GM12878 (cell line): ENCODE data around the gene ANKRD44. TPM values are rescaled to one million over a fixed set of nuclear protein-coding genes. Genes with fewer than 3 reads are reported as not detected.

Experiments
- ATF7 ChIP-seq: fragments of 450-650 bp; IDR thresholded peaks from 2 replicates; pipeline ENCODE4 v1.6.1; 2016; ENCODE audit warnings: low read depth, mild to moderate bottlenecking
- E2F8 ChIP-seq: fragments of 450-650 bp; IDR thresholded peaks from 2 replicates; pipeline ENCODE4 v1.6.1; 2018; ENCODE audit warnings: mild to moderate bottlenecking, low read depth, moderate library complexity; ENCODE audit not compliant: partially characterized antibody
- ESRRA ChIP-seq: IDR thresholded peaks from 2 replicates; pipeline ENCODE4 v1.6.1; 2012; ENCODE audit warnings: mild to moderate bottlenecking, low read length, improper control_type of control experiment
- GABPA ChIP-seq: IDR thresholded peaks from 2 replicates; pipeline ENCODE4 v1.6.1; 2014; ENCODE audit warnings: antibody characterized with exemption, low read depth, mild to moderate bottlenecking, inconsistent platforms
- HDAC2 ChIP-seq: fragments of 200-600 bp; sonication (generic); IDR thresholded peaks from 2 replicates; pipeline ENCODE4 v1.6.1; 2017
- HSF1 ChIP-seq: fragments of 150-350 bp; IDR thresholded peaks from 2 replicates; pipeline ENCODE4 v1.6.1; 2014; ENCODE audit warnings: mild to moderate bottlenecking, low read depth, low read length
- KAT2A ChIP-seq: conservative IDR thresholded peaks from 2 replicates; pipeline ENCODE4 v1.6.1; 2011; ENCODE audit warnings: low read depth, low read length; ENCODE audit not compliant: control insufficient read depth
- KDM1A ChIP-seq: fragments of 200-600 bp; sonication (generic); IDR thresholded peaks from 2 replicates; pipeline ENCODE4 v1.6.1; 2016; ENCODE audit warnings: borderline replicate concordance
- MTA3 ChIP-seq: IDR thresholded peaks from 2 replicates; pipeline ENCODE4 v1.6.1; 2012; ENCODE audit warnings: low read length, inconsistent platforms, borderline replicate concordance
- NFIC ChIP-seq: IDR thresholded peaks from 2 replicates; pipeline ENCODE4 v1.6.1; 2012; ENCODE audit warnings: low read depth, mild to moderate bottlenecking, inconsistent platforms, low read length, moderate library complexity
- NFYA ChIP-seq: IDR thresholded peaks from 2 replicates; pipeline ENCODE4 v1.6.1; 2011; ENCODE audit warnings: low read depth, mild to moderate bottlenecking, low read length, improper control_type of control experiment, borderline replicate concordance
- RELA ChIP-seq: fragments of 450-650 bp; IDR thresholded peaks from 2 replicates; pipeline ENCODE4 v1.8.0; 2014; ENCODE audit warnings: borderline replicate concordance; ENCODE audit not compliant: partially characterized antibody
- REST ChIP-seq: IDR thresholded peaks from 2 replicates; pipeline ENCODE4 v1.6.1; 2012; ENCODE audit warnings: mild to moderate bottlenecking, low read depth, low read length
- RFX5 ChIP-seq: IDR thresholded peaks from 2 replicates; pipeline ENCODE4 v1.6.1; 2011; ENCODE audit warnings: low read depth, low read length, improper control_type of control experiment
- STAT1 ChIP-seq: fragments of 450-650 bp; conservative IDR thresholded peaks from 2 replicates; pipeline ENCODE4 v1.6.1; 2014; ENCODE audit warnings: antibody characterized with exemption, mild to moderate bottlenecking
- SUPT20H ChIP-seq: IDR thresholded peaks from 2 replicates; pipeline ENCODE4 v1.6.1; 2011; ENCODE audit warnings: low read depth, mild to moderate bottlenecking, low read length, moderate library complexity, borderline replicate concordance; ENCODE audit not compliant: control insufficient read depth
- WRNIP1 ChIP-seq: IDR thresholded peaks from 2 replicates; pipeline ENCODE4 v1.6.1; 2011; ENCODE audit warnings: low read depth, low read length, improper control_type of control experiment, borderline replicate concordance
- ZNF592 ChIP-seq: fragments of 450-650 bp; IDR thresholded peaks from 2 replicates; pipeline ENCODE4 v1.6.1; 2017; ENCODE audit warnings: mild to moderate bottlenecking, moderate library complexity
- polyA plus RNA-seq, 11 experiments: library from polyadenylated mRNA; depleted of rRNA in 4 of 11; unstranded in 6 of 11; stranded (reverse) in 5 of 11; fragments of >200 nt; fragmentation: Nextera tagmentation in 4 of 11; fragmentation: Illumina TruSeq in 1 of 11; extraction: Ambion mirVana in 4 of 11; extraction: Trizol in 1 of 11; gene quantifications; 1 replicate in 1 of 11; 2 replicates in 10 of 11; pipeline versions ENCODE4 v1.2.1 to v1.2.3, GENCODE V29; 2011 to 2016; ENCODE audit warnings: inconsistent platforms in 2 of 11, missing spikeins in 2 of 11, low read depth in 1 of 11
- total RNA-seq, 4 experiments: library from RNA; depleted of rRNA in 3 of 4; stranded (reverse); fragments of >200 nt in 3 of 4; fragmentation: Illumina TruSeq in 1 of 4; extraction: Trizol in 1 of 4; gene quantifications; 2 replicates each; pipeline versions ENCODE4 v1.2.1 to v1.2.3, GENCODE V29; 2013 to 2021

ANKRD44 gene
- total and polyA plus RNA-seq, 10 of the 15 experiments (the other 5 are each of a cell fraction or from before 2014, with no cell fraction given) = 19.1 to 99.1 (median 59.6) TPM

- no peak for TF ChIP-seq RFX5
- TF ChIP-seq KAT2A = no peak
- TF ChIP-seq ATF7 = peak; percentile 60; the same call in 1 of the 2 replicates
- no peak for TF ChIP-seq SUPT20H
- TF ChIP-seq E2F8 = no peak
- TF ChIP-seq NFIC = 0 out of 2 replicates have a peak, but pooled peaks have one; percentile 16
- no peak for TF ChIP-seq ZNF592
- TF ChIP-seq MTA3 = no peak
- TF ChIP-seq HDAC2 = no peak
- no peak for TF ChIP-seq WRNIP1
- TF ChIP-seq GABPA = no peak
- no peak for TF ChIP-seq REST
- no peak for TF ChIP-seq RELA
- no peak for TF ChIP-seq NFYA
- TF ChIP-seq ESRRA = no peak
- TF ChIP-seq HSF1 = no peak
- no peak for TF ChIP-seq STAT1
- no peak for TF ChIP-seq KDM1A
These were observed 17.1 kb downstream of the ANKRD44 start (continued) for GRCh38 chr2:197293252-197294007.
